A549 (cell line): ENCODE data around the gene ZMYM1. TPM values are rescaled to one million over a fixed set of nuclear protein-coding genes. Genes with fewer than 3 reads are reported as not detected.
"Not testable (repeated sequence)": the region's sequence is repeated elsewhere in the genome, so short reads cannot be mapped to it uniquely, and the experiment has no call there.

Source experiments
- ATAC-seq, 2 experiments: fragments of 200-7000 bp in 1 of 2; fragments of >200 bp in 1 of 2; cut with Nextera tagmentation in 1 of 2; cut with Tn5 transposase in 1 of 2; 3 replicates each; pipeline versions ENCODE4 v1.8.0 to v1.9.1; 2018 to 2020; ENCODE audit warnings: mild to moderate bottlenecking in 1 of 2, moderate library complexity in 1 of 2
- CTCF ChIA-PET: fragments of 300-600 bp; sonication (Branson Sonifier 250); formaldehyde crosslinking; extraction: SDS; loops from one replicate; lab custom pipeline; 2021; ENCODE audit warnings: antibody characterized with exemption, inconsistent platforms; lab: Yijun Ruan, JAX
- POLR2A ChIA-PET: fragments of 350-600 bp; formaldehyde crosslinking; extraction: SDS; loops from one replicate; lab custom pipeline; 2021; ENCODE audit warnings: antibody characterized with exemption, inconsistent platforms; lab: Yijun Ruan, JAX
- DNase-seq, 2 experiments: peaks; one replicate each; pipeline versions ENCODE4 v3.0.0 to v3.0.0-alpha.2; 2011 to 2016; ENCODE audit warnings: low read depth in 1 of 2, low spot score in 1 of 2
- FAIRE-seq: peaks from 2 replicates; lab custom pipeline; 2011; peaks lifted over from hg19 to GRCh38; lab: Jason Lieb, UNC
- H3K27ac ChIP-seq, 2 experiments: fragments of >200 bp; sonication (Bioruptor Twin); formaldehyde crosslinking; 3 replicates each; pipeline ENCODE4 v1.5.1; 2016 to 2017
- H3K4me1 ChIP-seq: fragments of >200 bp; sonication (Bioruptor Twin); formaldehyde crosslinking; 3 replicates; pipeline ENCODE4 v1.6.1; 2016
- H3K4me2 ChIP-seq: fragments of >200 bp; sonication (Bioruptor Twin); formaldehyde crosslinking; 3 replicates; pipeline ENCODE4 v1.6.1; 2016
- H3K4me3 ChIP-seq: fragments of >200 bp; sonication (Bioruptor Twin); formaldehyde crosslinking; 3 replicates; pipeline ENCODE4 v1.5.1; 2016
- H3K9me3 ChIP-seq: fragments of >200 bp; sonication (Bioruptor Twin); formaldehyde crosslinking; 3 replicates; pipeline ENCODE4 v1.6.1; 2016
- BHLHE40 ChIP-seq: IDR thresholded peaks from 2 replicates; pipeline ENCODE4 v1.6.1; 2012; ENCODE audit warnings: low read depth, low read length, inconsistent platforms
- CBX8 ChIP-seq: fragments of 200-600 bp; sonication (generic); IDR thresholded peaks from 2 replicates; pipeline ENCODE4 v1.6.1; 2016
- CEBPB ChIP-seq, 2 experiments: fragments of >200 bp in 1 of 2; sonication (Bioruptor Twin) in 1 of 2; formaldehyde crosslinking in 1 of 2; IDR thresholded peaks; 2 replicates each; pipeline ENCODE4 v1.6.1; 2012 to 2016
- CHD4 ChIP-seq: fragments of 200-600 bp; sonication (generic); IDR thresholded peaks from 2 replicates; pipeline ENCODE4 v1.6.1; 2016; ENCODE audit warnings: antibody characterized with exemption, mild to moderate bottlenecking, borderline replicate concordance
- ESRRA ChIP-seq: fragments of 150-350 bp; IDR thresholded peaks from 2 replicates; pipeline ENCODE4 v1.6.1; 2014; ENCODE audit warnings: mild to moderate bottlenecking, low read length, borderline replicate concordance
- FOSB ChIP-seq: fragments of 250-450 bp; sonication (Bioruptor Pico); IDR thresholded peaks from 2 replicates; pipeline ENCODE4 v1.5.0; 2020; ENCODE audit warnings: mild to moderate bottlenecking, moderate library complexity
- HDAC2 ChIP-seq: fragments of 200-600 bp; sonication (generic); IDR thresholded peaks from 2 replicates; pipeline ENCODE4 v1.6.1; 2016
- HOXA7 ChIP-seq: fragments of 250-450 bp; sonication (Bioruptor Pico); IDR thresholded peaks from 2 replicates; pipeline ENCODE4 v1.5.0; 2020; ENCODE audit warnings: mild to moderate bottlenecking, moderate library complexity
- HOXB13 ChIP-seq: fragments of 250-450 bp; sonication (Bioruptor Pico); IDR thresholded peaks from 2 replicates; pipeline ENCODE4 v1.5.0; 2020; ENCODE audit warnings: low read depth, mild to moderate bottlenecking, moderate library complexity
- HOXB5 ChIP-seq: fragments of 250-450 bp; sonication (Bioruptor Pico); IDR thresholded peaks from 2 replicates; pipeline ENCODE4 v1.5.0; 2020; ENCODE audit warnings: mild to moderate bottlenecking, moderate library complexity
- JUN ChIP-seq, 2 experiments: fragments of >200 bp; sonication (Bioruptor Twin); formaldehyde crosslinking; IDR thresholded peaks; 2 replicates in 1 of 2; 3 replicates in 1 of 2; pipeline ENCODE4 v1.6.1; 2016 to 2017
- JUNB ChIP-seq: fragments of >200 bp; sonication (Bioruptor Twin); formaldehyde crosslinking; IDR thresholded peaks from 2 replicates; pipeline ENCODE4 v1.6.1; 2016
- MYC ChIP-seq: IDR thresholded peaks from 2 replicates; pipeline ENCODE4 v1.6.1; 2012; ENCODE audit warnings: mild to moderate bottlenecking, inconsistent platforms, low read length, improper control_type of control experiment, borderline replicate concordance
- NFE2L2 ChIP-seq: fragments of 150-350 bp; conservative IDR thresholded peaks from 2 replicates; pipeline ENCODE4 v1.6.1; 2014; ENCODE audit warnings: low read length
- NPAS2 ChIP-seq: fragments of 250-450 bp; sonication (Bioruptor Pico); IDR thresholded peaks from 2 replicates; pipeline ENCODE4 v1.8.0; 2022; ENCODE audit warnings: mild to moderate bottlenecking, moderate library complexity, borderline replicate concordance
- NR3C1 ChIP-seq: fragments of >200 bp; sonication (Bioruptor Twin); formaldehyde crosslinking; IDR thresholded peaks from 3 replicates; pipeline ENCODE4 v1.6.1; 2017
- PHF8 ChIP-seq: fragments of 200-600 bp; sonication (generic); IDR thresholded peaks from 2 replicates; pipeline ENCODE4 v1.6.1; 2016; ENCODE audit warnings: low read depth, mild to moderate bottlenecking, antibody characterized with exemption, moderate library complexity, borderline replicate concordance
- POLR2A ChIP-seq: IDR thresholded peaks from 2 replicates; pipeline ENCODE4 v1.6.1; 2012; ENCODE audit warnings: mild to moderate bottlenecking, low read length
- POLR2AphosphoS2 ChIP-seq: conservative IDR thresholded peaks from 2 replicates; pipeline ENCODE4 v1.6.1; 2012; ENCODE audit warnings: low read length, improper control_type of control experiment, inconsistent platforms
- RCOR1 ChIP-seq: fragments of 150-350 bp; IDR thresholded peaks from 2 replicates; pipeline ENCODE4 v1.6.1; 2014; ENCODE audit warnings: antibody characterized with exemption, low read length, low read depth
- RFX5 ChIP-seq: fragments of 450-650 bp; IDR thresholded peaks from 2 replicates; pipeline ENCODE4 v1.7.1; 2014; ENCODE audit warnings: antibody characterized with exemption, mild to moderate bottlenecking, moderate library complexity
- TP53 ChIP-seq: fragments of 250-450 bp; sonication (Bioruptor Pico); IDR thresholded peaks from 2 replicates; pipeline ENCODE4 v1.5.0; 2021; ENCODE audit warnings: mild to moderate bottlenecking, moderate library complexity
- ZNF302 ChIP-seq: fragments of 250-450 bp; sonication (Bioruptor Pico); IDR thresholded peaks from 2 replicates; pipeline ENCODE4 v1.9.0; 2021; ENCODE audit warnings: inconsistent platforms, mild to moderate bottlenecking, moderate library complexity
- ZSCAN20 ChIP-seq: fragments of 250-450 bp; sonication (Bioruptor Pico); IDR thresholded peaks from 2 replicates; pipeline ENCODE4 v1.8.0; 2022; ENCODE audit warnings: mild to moderate bottlenecking, moderate library complexity
- WGBS: methylation state at CpG from one replicate; pipeline ENCODE4 v1.1.6; 2017; ENCODE audit errors: missing lambda C conversion rate; 5-methylcytosine and 5-hydroxymethylcytosine counted together
- polyA plus RNA-seq, 4 experiments: library from polyadenylated mRNA; depleted of rRNA in 3 of 4; stranded (reverse); fragments of >200 nt; fragmentation: RNase III in 1 of 4; extraction: RNeasy Plus Mini Kit Qiagen cat#74134 plus additional on column Dnase treatment in 1 of 4; gene quantifications; 2 replicates in 3 of 4; 3 replicates in 1 of 4; pipeline ENCODE4 v1.2.3, GENCODE V29; 2011 to 2017
- TF ChIP-seq, protein P1 (sequence below): fragments of >200 bp; sonication (Bioruptor Twin); formaldehyde crosslinking; IDR thresholded peaks from 3 replicates; pipeline ENCODE4 v1.6.1; 2016
- TF ChIP-seq, protein P2 (sequence below): IDR thresholded peaks from 2 replicates; pipeline ENCODE4 v1.6.1; 2012
- TF ChIP-seq, protein P3 (sequence below): fragments of 250-450 bp; sonication (Bioruptor Pico); IDR thresholded peaks from 2 replicates; pipeline ENCODE4 v1.5.0; 2020; ENCODE audit warnings: low read depth, mild to moderate bottlenecking, moderate library complexity

The ZMYM1 gene
- polyA plus RNA-seq, 2 of the 4 experiments (the other 2 are of a cell fraction): 6.5 to 14.4 TPM

DNA sequence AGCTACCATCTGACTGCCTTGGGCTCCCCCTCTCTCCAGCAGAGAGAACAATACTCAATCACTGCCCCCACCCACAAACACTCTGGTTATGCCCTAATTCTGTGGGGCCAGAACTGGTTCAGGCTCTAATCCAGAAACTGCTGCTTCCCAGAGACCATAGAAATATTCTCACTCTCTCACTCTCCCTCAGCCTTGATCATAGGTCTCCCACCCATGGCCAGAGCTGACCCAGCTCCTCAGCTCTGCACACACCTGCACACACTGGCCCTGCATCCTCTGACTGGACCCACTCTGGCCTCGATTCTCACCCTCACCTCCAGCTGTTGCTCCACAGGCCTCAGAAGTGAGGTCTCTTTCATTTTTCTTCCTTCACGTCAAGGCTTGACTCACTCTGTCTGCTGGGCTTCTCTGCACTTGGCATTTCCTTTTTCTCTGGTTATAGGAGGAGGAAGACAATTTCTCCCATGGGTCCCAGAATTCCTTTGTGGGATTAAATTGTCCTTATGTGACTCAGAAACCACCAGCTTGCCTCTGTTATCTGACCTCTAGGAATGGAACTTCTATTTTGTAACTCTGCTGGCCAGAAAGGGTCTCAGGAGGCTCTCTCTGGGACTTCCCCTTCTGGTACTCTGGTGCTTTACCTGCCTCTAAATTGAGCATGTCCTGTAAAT lies 31.9 kb upstream of the ZMYM1 start:
- Histone ChIP-seq H3K4me3 (no peak overlapping the region), H3K4me1 (no peaks in the 10 kb centered on the region), H3K27ac (no peak overlapping the region), H3K4me2 (no peak overlapping the region), H3K9me3 (no peaks in the 10 kb centered on the region)
- FAIRE-seq (no peak), DNase-seq (no peak), ATAC-seq (no peak; a peak in 1 of 6 replicates)
- ChIA-PET POLR2A (no interaction called here), CTCF (interaction anchor here (1.2 kb wide), 1 partner anchor 38 kb away, joined by 3 read pairs; no protein-coding TSS in a partner anchor)
- WGBS: 50% methylated on average over 2 of the region's 2 CpGs
- TF ChIP-seq HOXA7 (CRISPR knock-in tag) (no peak), NFE2L2 (no peak), NPAS2 (CRISPR knock-in tag) (no peak), MYC (no peak)

DNA sequence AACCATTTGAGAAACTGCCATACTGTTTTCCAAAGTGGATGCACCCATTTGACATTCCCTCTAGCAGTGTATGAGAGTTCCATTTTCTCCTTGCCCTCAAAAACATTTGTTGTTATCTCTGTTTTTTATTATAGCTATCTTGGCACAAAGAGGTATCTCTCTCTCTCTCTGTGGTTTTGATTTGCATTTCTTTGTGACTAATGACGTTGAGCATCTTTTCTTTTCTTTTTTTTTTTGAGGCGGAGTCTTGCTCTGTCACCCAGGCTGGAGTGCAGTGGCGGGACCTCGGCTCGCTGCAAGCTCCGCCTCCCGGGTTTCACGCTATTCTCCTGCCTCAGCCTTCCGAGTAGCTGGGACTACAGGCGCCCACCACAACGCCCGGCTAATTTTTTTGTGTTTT lies 30.1 kb upstream of the ZMYM1 start:
- DNase-seq: no peak
- H3K4me2 ChIP-seq: no peak overlapping the region
- no peak overlapping the region for H3K4me3 ChIP-seq
- no peak for FAIRE-seq
- no peak overlapping the region for H3K27ac ChIP-seq
- ChIA-PET CTCF (no interaction called here), POLR2A (no interaction called here)
- 63% methylated on average over 12 of the region's 12 CpGs for WGBS
- H3K4me1 ChIP-seq: no peaks in the 10 kb centered on the region
- no peaks in the 10 kb centered on the region for H3K9me3 ChIP-seq
- TF ChIP-seq, protein P1, sequence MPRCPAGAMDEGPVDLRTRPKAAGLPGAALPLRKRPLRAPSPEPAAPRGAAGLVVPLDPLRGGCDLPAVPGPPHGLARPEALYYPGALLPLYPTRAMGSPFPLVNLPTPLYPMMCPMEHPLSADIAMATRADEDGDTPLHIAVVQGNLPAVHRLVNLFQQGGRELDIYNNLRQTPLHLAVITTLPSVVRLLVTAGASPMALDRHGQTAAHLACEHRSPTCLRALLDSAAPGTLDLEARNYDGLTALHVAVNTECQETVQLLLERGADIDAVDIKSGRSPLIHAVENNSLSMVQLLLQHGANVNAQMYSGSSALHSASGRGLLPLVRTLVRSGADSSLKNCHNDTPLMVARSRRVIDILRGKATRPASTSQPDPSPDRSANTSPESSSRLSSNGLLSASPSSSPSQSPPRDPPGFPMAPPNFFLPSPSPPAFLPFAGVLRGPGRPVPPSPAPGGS: no peak
- TF ChIP-seq PHF8 (no peak), ESRRA (no peak), HDAC2 (no peak), POLR2AphosphoS2 (no peak), BHLHE40 (no peak), NPAS2 (CRISPR knock-in tag) (no peak), CEBPB (IDR thresholded peaks at IDR 0.05) (no peak), ZNF302 (CRISPR knock-in tag) (no peak), ZSCAN20 (CRISPR knock-in tag) (no peak), CHD4 (no peak)
- TF ChIP-seq, protein P2, sequence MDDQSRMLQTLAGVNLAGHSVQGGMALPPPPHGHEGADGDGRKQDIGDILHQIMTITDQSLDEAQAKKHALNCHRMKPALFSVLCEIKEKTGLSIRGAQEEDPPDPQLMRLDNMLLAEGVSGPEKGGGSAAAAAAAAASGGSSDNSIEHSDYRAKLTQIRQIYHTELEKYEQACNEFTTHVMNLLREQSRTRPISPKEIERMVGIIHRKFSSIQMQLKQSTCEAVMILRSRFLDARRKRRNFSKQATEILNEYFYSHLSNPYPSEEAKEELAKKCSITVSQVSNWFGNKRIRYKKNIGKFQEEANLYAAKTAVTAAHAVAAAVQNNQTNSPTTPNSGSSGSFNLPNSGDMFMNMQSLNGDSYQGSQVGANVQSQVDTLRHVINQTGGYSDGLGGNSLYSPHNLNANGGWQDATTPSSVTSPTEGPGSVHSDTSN: no peak
- no peak for ATAC-seq

DNA sequence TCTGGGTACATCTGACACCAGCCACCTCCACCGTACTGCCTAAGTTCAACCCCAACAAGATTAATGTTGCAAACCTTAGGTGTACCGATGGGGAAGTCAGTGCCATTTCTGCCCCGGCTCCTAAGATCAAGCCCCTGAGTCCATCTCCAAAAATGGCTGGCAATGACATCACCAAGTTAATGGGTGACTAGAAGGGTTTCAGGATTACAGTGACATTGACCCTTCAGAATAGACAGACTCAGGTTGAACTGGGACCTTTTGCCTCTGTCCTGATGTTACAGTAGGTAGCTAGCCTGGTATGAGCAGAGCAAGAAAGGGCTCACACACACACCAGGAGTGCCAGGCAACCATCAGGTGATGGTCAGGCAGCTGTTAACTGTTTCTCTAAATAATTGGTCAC lies 25.8 kb upstream of the ZMYM1 start:
- ATAC-seq (no peak), FAIRE-seq (no peak), DNase-seq (no peak)
- WGBS: 79% methylated on average over 3 of the region's 3 CpGs
- ChIA-PET CTCF (no interaction called here), POLR2A (no interaction called here)
- H3K4me1 ChIP-seq: no peaks in the 10 kb centered on the region
- H3K4me2 ChIP-seq: no peak overlapping the region
- no peak overlapping the region for H3K4me3 ChIP-seq
- no peaks in the 10 kb centered on the region for H3K9me3 ChIP-seq
- H3K27ac ChIP-seq: no peak overlapping the region
- TF ChIP-seq HOXA7 (CRISPR knock-in tag) (no peak), NR3C1 (no peak), HDAC2 (no peak), HOXB13 (CRISPR knock-in tag) (no peak), RFX5 (no peak), JUN (IDR thresholded peaks at IDR 0.05) (no peak), TP53 (CRISPR knock-in tag) (no peak), JUNB (no peak), NPAS2 (CRISPR knock-in tag) (no peak), HOXB5 (CRISPR knock-in tag) (no peak), POLR2A (no peak), FOSB (CRISPR knock-in tag) (no peak), CHD4 (no peak), RCOR1 (no peak), CBX8 (no peak), MYC (no peak)
- TF ChIP-seq, protein P3, sequence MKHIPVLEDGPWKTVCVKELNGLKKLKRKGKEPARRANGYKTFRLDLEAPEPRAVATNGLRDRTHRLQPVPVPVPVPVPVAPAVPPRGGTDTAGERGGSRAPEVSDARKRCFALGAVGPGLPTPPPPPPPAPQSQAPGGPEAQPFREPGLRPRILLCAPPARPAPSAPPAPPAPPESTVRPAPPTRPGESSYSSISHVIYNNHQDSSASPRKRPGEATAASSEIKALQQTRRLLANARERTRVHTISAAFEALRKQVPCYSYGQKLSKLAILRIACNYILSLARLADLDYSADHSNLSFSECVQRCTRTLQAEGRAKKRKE (CRISPR knock-in tag): no peak

DNA sequence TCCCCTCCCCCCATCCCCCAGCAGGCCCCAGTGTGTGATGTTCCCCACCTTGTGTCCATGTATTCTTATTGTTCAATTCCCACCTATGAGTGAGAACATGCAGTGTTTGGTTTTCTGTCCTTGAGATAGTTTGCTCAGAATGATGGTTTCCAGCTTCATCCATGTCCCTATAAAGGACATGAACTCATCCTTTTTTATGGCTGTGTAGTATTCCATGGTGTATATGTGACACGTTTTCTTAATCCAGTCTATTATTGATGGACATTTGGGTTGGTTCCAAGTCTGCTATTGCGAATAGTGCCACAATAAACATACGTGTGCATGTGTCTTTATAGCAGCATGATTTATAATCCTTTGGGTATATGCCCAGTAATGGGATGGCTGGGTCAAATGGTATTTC lies 24.9 kb upstream of the ZMYM1 start:
- ATAC-seq, H3K4me1 ChIP-seq: not testable (repeated sequence)
- WGBS: 0% methylated on average over 3 of the region's 3 CpGs

DNA sequence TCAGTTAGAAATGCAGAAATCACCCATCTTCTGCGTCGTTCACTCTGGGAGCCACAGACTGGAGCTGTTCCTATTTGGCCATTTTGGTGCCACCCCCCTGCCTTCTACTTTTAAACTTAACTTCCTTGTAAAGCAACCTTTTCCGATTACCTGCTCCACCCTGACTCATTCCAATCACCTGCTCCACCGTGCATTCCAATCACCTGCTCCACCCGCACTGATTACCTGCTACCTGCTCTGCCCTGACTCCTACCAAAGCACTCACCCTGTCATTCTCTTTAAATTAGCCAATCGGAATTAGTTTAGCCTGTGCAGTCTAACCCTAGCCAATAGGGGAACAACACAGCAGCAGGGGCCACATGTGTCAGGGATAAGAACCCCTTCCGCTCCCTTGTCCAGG lies 20.9 kb upstream of the ZMYM1 start:
- H3K4me1 ChIP-seq, H3K9me3 ChIP-seq, CTCF ChIA-PET, FAIRE-seq, H3K4me2 ChIP-seq, POLR2A ChIA-PET, DNase-seq, H3K27ac ChIP-seq, H3K4me3 ChIP-seq, ATAC-seq: not testable (repeated sequence)
- WGBS: 56% methylated on average over 7 of the region's 7 CpGs

More for the DNA sequence above, 24.9 kb upstream of the ZMYM1 start:
- H3K27ac ChIP-seq, H3K9me3 ChIP-seq, DNase-seq, H3K4me3 ChIP-seq, POLR2A ChIA-PET, FAIRE-seq, CTCF ChIA-PET, H3K4me2 ChIP-seq: not testable (repeated sequence)
